PFSK-1 (cell line): ENCODE measurements around the gene TMEM14C.

Source experiments
- FOXP2 ChIP-seq: optimal IDR thresholded peaks from 2 replicates; pipeline ENCODE3; 2011; ENCODE audit warnings: borderline replicate concordance, control low read depth, inconsistent platforms; ENCODE audit not compliant: insufficient read depth; ENCODE audit errors: extremely low read length, extremely low read depth
- POLR2AphosphoS5 ChIP-seq: IDR thresholded peaks from 2 replicates; pipeline ENCODE4 v1.6.1; 2012; ENCODE audit warnings: low read depth, mild to moderate bottlenecking, control low read depth, low read length, moderate library complexity
- TAF1 ChIP-seq: IDR thresholded peaks from 2 replicates; pipeline ENCODE4 v1.6.1; 2012; ENCODE audit warnings: low read length, control low read depth, borderline replicate concordance; ENCODE audit not compliant: insufficient read depth

DNA sequence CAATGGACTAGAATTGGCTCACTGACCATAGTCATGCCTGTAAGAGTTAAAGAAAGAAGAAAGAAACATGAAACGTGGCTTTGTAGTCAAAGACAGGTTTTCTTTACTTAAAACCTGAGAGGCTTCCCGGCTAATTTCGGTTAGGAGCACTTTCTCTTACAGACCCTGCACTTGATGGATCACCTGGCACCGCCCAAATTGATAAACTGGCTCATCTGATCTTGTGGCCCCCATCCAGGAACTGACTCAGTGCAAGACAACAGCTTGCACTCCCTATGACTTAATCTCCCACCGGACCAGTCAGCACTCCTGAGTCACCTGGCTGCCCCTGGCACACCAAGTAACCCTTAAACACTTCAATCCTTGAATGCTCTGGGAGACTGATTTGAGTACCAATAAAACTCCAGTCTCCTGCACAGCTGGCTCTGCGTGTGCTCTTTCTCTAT is 37.0 kb downstream of the TMEM14C start:
- TF ChIP-seq POLR2AphosphoS5 = no peak
- no peak for TF ChIP-seq FOXP2
- no peak for TF ChIP-seq TAF1
